GM21825 (cell line): Measurements from ENCODE around the gene TBX6.
"Not testable (repeated sequence)": the region's sequence is repeated elsewhere in the genome, so short reads cannot be mapped to it uniquely, and the experiment has no call there.

Experiments used
- ATAC-seq: cut with Tn5 transposase; IDR thresholded peaks from one replicate; pipeline ENCODE4 v1.9.1; 2021; ENCODE audit warnings: mild to moderate bottlenecking, moderate library complexity; ENCODE audit not compliant: unreplicated experiment

Gene TBX6

DNA sequence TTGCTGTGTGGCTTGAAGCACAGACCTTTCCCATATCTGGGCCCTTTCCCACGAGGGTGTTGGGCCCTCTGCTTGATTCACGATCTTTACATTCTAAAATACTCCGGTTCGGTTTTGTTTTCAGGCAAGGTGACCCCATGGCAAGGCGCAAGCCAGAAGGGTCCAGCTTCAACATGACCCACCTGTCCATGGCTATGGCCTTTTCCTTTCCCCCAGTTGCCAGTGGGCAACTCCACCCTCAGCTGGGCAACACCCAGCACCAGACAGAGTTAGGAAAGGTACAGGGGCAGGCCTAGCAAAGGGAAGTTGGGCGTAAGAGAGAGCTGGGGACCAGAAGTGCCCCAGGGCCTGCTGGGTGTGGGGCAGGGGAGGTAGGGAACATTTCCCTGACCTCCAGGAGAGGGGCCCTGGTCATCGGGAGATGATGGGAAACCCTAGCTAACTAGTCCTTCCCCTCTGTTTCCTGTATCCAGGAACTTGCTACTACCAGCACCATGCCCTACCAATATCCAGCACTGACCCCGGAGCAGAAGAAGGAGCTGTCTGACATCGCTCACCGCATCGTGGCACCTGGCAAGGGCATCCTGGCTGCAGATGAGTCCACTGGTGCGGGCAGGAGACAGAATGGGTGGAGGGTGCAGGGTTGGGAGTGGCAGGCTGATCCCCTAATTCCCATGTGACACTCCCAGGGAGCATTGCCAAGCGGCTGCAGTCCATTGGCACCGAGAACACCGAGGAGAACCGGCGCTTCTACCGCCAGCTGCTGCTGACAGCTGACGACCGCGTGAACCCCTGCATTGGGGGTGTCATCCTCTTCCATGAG, 24.8 kb downstream of the TBX6 start:
- no peak for ATAC-seq

DNA sequence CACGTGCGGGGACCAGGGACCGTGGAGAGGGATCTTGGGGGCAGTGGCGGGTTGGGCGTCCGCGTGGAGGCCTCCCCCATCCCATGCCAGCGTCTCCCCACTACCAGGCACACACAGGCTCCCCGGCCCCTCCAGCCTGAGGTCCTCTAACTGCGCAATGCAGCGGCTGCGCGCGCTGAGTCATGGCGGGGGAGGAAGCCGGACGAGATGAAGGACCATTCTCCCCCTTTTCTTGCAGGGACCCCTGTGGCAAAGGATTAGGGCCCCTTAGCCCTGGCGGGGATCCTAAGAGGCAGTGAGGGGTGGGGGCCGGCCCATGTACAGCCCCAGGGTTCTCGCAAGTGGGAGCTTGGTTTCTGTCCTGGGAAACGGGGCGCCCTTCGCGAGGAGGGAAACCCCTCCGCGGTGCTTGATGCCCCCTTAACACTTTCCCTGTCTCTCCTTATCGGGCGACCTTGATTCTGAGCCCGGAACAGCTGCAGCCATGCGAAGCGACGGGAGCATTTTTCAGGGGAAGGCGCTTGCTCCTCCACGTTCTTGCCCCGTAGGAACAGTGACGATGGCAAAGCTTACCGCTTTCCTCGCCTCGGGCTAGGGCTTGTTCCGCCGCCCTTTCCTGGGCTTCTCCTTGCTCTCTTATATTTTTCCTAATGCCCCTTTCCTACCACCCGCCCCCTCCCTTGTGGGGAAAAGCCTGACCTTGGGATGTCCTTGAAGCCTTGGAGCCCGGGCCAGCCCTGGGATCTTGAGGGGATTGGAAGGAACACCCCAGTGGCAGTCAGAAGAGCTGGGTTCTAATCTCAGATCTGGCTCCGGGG, 25.6 kb downstream of the TBX6 start:
- no peak for ATAC-seq

DNA sequence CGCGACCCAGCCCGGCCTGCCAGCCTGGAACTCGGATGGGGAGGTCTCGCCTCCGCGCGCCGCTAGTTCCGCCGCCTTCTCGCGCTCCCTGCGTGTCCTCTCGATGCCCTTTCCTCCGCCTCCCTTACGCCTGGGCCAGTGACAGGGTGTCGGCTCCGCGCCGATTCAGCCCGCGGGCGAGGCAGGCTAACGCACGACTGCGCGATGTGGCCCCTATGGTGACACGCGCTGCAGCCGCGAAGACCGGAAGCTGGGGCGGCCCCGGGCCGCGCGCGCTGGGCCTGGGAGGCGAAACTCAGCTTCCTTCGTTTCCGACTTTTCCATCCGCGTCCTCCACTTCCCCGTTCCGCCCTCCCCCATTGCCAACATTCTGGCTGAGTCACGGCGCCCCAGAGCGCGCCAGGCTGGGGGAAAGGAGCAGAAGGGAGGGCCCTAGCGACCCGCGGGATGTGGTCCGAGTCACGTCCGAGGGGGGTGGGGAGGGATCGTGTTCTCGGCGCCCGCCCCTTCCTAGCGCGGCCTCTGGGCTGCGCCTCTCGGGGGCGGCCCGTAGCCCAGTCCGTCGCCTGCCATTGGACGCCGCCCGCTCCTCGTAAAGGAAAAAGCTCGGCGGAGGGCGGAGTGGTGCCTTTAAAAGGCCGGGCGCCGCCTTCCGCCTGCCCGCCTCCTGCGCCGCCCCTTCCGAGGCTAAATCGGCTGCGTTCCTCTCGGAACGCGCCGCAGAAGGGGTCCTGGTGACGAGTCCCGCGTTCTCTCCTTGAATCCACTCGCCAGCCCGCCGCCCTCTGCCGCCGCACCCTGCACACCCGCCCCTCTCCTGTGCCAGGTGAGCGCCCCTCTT, 26.4 kb downstream of the TBX6 start, which contains the start of gene ALDOA:
TSS of gene ALDOA (plus strand) at position 659 of the 841 bp plus-strand sequence. CDS start 1,138 bp downstream, outside the sequence.
- ATAC-seq, result peak; percentile 74

DNA sequence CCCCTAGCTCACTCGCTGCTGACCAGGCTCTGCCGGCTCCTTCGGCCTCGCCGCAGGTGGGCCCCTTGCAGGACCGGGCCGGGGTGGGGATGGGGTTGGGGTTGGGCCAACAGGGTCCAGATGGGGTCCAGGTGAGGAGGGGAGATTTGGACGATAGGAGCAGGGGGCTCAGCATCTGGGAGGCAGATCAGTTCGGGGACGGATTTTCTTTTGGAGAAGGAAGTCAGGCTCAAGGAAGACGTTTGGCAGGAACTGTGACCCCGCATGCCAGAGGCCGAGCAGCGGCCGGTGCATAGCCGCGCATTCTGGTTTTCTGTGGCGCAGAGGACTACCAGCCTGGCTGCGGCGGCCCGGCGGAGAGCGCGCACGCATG, 27.0 kb downstream of the TBX6 start:
- ATAC-seq, result no peak

DNA sequence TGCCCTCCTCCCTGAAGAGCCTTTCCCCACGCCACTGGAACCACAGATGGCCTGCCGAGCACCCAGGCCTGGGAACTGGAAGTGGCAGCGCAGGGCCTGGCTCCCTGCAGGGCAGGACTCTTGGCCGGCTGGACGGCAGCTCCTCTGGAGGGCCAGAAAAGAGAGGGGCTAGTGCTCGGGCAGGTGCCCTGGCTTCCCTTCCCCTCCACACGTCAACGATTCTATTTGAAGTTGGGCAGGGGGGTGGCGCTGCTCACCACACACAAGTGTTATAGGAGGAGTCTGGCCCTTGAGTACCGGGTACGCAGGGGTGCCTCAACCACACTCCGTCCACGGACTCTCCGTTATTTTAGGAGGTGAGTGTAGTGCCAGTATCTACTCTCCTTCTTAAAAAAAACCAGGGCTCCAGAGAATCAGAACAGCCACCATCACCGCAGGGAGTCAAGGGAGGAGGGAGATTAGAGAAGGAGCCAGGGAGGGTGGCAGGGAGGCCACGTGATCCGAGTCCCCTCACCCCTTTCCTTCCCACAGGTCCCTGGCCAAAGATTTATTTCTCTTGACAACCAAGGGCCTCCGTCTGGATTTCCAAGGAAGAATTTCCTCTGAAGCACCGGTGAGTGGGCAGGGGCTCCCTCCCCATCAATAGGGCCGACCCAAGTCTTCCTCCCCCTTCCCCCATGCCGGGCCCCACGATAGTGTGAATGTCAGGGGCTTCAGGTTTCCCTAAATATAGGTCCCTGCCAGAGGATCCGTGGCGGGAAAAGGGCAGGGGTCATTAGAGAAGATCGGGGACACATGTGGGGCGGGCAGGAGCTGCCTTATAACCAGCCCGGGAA, 27.6 kb downstream of the TBX6 start:
- peak; percentile 34 for ATAC-seq

DNA sequence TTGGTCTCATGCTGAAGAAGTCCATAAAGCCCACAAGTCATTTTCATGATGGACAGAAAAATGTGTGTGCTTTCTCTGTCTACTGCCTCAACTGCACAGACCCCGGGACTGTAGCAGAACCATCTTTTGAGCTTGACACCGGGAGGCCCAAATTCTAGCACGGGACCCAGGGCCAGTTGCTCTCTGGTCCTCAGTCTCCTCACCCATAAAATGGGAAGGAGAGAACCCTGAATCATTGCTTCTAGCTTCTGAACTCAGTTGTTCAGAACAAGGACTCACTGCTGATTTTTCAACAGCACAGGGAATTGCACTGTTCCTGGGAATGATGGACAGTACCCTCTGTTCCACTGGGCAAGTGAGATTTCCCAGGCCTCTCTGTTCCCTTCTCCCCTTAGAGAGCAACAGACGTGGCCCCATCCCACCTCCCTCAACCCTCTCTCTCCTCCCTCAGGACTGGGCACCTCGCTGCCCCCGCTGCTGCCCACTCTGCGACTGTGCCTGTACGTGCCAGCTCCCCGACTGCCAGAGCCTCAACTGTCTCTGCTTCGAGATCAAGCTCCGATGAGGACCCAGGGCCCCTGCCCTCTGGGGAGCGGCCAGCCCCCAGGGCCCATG, 28.3 kb downstream of the TBX6 start:
- no peak for ATAC-seq

DNA sequence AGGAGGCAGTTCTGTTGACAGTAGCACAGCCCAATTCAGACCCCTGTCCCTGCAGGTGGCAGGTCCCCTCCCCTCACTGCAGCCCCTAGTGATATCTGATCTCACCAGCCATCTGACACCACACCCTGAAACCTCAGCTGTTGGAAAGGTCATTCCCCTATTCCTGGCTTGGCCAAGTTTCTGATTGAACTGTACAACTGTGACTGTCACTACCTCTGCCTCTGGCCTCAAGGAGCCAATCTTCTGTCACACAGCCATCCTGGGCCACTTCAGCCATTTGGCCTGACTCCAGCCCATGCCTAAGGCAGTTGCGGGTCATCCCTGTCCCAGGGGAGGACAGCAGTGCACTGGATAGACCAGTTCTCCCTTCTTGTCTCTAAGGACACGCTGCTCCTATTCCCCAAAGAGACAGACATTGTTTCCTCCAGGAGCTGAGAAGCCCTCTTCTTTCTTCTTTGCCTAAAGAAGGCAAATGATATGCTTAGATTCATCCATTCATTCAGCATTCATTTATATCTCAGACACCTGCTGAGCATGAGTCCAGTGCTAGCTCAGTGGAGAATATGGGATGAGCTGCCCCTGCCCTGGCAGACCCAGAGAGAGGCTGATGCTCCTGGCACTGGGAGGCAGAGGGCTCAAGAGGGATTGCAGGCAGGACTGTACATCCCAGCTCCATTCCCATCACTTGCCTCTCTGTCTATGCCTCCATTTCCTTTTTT, 30.7 kb downstream of the TBX6 start:
- no peak for ATAC-seq

DNA sequence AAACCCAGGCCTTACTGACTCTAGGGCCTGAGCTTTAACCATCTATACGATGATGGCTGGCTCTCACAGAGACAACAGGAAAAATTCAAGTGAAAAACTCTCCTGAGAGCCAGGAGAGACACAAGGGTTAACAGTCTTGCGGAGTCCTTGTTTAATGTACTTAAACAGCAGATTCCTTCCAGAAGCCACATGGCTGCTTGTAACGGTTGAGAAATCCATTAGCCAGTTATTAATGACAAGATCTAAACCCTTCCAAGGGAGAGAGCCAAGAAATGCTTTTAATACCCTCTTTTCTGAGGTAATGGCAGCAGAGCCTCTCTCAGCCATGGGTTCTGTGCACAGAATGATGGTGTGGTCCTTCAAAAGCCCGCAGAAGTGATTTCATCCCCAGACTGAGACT, 31.4 kb downstream of the TBX6 start:
- ATAC-seq, result no peak

DNA sequence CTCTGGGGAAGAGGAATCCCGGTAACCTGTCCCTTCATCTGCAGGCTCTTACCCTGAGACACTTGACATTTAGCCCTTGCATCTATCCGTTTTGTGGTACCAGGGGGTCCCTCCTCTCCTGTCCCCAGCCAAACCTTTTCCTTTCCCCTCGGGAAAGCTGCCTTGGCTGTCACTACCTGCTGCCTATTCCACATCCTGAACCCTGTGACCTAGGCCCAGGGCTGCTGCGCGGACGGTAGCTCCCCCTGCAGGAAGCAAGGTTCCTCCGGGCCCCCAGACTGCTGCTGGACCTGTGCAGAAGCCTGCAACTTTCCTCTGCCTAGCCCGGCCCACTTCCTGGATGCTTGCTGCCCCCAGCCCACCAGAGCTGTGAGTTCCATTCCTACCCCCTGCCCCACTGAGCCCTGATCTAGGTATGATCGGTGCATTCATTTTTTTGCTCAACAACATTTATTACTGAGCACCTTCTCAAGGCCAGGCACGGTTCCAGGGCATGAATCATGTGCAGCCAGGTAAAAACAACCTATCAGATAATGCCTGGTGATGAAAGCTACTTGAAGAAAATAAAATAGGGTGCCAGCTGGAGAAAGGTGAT, 36.7 kb downstream of the TBX6 start:
- ATAC-seq, result no peak

DNA sequence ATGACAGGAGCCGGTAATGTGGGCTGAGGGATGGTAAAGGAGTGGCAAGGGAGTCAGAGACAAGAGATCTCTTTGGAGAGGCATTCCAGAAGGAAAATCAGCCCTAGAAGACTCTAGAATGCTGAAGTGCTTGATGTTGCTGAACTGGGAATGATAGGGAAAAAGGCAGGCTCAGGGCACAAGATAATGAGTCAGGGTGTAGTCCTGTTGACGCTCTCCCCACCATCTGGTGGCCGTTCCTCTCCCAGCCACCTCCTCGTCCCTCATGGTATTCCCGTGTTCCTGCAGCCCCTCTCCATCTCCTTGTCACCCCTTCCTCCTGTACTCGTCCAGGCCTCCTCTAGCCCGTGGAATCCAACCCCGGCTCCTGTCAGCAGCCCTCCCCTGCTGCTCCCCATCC, 37.3 kb downstream of the TBX6 start:
- no peak for ATAC-seq

DNA sequence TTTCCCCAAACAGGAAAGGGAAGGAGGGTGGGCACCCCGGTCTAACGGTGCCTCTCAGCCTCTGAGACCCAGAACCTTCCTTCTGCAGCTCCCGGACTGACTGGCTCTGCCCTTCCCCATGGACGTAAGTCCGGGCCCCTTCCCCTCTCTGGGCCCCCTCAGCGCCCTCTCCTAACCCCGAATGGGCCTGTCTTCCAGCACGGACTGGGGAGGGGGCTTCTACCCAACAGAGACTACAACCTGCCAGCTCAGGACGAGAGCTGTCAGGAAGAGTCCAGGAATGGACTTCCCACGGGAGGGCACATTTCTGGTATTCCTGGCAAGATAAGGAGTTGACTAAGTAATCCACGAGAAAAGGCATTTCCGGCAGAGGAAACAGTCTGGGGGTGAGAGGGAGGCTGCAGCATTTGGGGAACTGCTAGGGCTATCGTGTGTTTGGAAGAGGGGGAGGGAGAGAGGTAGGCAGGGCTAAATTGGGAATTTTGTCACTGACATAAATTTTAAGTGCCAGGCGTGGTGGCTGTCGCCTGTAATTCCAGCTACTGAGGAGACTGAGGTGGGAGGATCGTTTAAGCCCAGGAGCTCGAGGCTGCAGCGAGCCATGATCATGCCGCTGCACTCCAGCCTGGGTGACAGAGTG, 38.2 kb downstream of the TBX6 start:
- ATAC-seq, result no peak

DNA sequence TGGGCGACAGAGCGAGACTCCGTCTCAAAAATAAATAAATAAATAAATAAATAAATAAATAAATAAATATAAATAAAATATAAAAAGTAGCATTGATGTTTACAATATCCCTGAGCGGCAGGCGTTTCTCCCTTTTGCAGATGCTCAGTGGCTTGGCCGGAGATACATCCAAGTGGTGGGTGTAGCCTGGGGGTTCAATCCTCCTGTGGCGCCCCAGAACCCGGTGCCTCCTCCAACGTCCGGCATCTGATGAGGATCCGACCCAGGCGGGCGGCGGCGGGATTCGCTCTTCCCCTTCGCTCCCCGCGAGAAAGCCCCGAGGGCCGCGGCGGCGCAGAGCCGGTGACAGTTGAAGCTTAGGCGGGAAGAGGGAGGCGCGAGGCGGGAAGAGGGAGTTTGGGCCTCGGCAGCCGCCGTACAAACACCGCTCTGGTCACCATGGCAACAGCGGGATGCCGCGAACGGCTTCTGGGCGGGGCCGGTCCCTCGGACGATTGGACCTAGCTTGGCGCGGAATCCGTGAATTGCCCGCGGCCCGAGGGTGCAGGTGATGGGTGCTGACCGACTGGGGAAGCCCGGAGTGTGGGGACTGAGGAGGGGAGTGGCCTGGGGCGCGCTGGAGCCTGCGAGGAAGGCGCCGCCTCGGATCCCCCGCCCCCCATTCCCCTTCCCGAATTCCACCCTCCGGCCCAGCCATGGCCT, 38.9 kb downstream of the TBX6 start:
- peak; percentile 60 for ATAC-seq

DNA sequence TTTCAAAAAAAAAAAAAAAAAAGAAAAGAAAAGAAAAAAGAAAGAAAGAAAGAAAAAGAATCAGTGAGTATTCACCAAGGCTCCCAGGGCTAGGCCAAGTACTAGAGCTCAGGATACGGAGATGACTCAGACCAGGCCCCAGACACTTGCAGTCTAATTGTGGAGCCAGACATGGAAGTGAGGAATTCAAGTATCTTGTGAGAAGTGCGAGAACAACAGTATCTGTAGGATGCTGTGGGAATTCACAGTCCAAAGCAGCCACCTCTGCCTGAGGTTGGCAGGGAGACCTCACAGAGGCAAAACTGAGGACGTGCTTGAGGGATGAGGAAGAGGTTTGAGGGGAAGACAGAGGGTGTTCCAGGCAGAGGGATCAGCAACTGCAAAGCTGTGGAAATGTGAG, 40.2 kb downstream of the TBX6 start:
- ATAC-seq, result no peak

DNA sequence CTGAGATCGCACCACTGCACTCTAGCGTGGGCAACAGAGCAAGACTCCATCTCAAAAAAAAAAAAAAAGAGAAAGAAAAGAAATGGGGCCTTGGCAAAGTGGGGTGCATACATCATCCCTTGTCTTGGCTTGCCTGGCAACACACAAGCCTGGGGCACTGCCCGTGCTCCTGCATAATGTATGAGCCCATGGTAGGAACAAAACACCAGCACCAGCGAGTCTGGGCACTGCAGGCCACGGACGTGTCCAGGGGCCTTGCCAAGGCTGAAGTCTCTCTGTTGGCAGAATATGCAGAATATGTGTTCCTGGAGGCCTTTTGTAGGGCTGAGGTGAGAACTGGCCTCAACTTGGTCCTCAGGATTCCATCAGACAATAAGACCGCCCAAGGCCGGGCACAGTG, 41.9 kb downstream of the TBX6 start:
- ATAC-seq, result no peak

DNA sequence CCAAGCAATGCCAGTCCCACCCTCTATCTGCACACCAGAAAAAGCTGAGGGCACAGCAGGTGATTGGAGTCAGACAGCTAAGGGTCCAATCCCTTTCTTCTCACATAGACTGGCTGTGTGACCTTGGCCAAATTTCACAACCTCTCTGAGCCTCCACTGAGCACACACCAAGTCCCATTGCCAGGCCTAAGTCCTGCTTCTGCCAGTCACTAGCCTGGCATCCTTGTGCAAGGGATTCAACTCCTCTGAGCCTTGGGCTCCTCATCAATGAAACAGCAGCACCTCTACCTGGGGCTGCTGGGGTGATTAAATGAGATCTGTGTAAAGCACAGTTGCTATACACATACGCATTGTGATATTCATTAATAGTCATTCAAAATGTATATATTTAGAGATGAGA, 45.1 kb downstream of the TBX6 start:
- ATAC-seq, result no peak

DNA sequence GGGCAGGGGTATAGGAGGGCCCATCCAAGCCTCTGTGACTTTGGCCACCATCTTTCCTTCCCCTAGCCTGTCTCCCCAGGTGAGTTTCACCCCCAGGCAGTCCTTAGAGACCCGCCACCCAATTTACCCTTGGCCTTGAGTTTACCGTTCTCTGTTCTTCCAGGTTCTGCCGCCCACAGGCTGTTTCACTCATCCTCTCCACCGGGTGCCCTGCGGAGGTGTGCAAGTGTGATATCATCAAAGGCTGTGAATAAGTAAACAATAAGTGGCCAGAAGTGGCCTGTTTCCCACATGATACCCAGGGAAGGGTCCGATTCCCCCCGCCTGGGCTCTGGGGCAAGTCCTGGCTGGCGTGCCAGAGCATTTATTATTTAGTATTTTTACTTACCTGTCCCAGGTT, 45.5 kb downstream of the TBX6 start:
- ATAC-seq, result no peak

DNA sequence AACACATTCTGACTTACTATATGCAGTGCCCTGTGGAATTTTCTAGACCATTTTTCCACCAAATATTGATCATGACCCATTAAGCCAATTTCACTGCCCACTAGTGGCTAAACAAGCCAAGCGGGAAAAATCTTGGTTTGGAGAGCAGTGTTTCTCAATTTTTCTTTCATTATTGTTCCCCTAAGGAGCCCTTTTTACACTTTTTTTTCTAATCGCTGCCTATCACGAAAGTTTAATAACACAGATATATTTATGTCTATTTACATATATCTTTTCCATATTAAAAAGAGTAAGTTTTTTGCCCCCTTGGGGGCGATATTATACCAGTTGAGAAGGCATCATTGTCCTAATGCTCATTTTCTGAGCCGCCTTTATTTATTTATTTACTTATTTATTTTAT, 49.9 kb downstream of the TBX6 start:
- ATAC-seq, result no peak

DNA sequence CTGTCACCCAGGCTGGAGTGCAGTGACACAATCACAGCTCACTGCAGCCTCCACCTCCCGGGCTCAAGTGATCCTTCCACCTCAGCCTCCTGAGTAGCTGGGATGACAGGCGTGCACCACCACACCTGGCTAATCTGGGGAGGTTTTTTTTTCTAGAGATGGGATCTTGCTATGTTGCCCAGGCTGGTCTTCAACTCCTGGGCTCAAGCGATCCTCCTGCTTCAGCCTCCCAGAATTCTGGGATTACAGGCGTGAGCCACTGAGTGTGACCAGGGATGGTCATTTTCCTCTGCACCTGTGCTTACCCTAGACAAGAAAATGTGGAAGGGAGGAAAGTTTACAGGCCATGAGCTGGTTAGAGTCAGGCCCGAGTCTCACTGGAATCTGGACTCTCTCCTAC, 51.0 kb downstream of the TBX6 start:
- not testable (repeated sequence) for ATAC-seq
